Stimulated activated CD4-positive, alpha-beta T cell treated with anti-CD3 and anti-CD28 coated beads, Interleukin-1b, Interleukin-23, amount 100 ng/mL, for 1 hour (primary cell): ENCODE data around the gene ALB.
"Not testable (repeated sequence)": the region's sequence is repeated elsewhere in the genome, so short reads cannot be mapped to it uniquely, and the experiment has no call there.

Source experiments
- DNase-seq, 2 donors: peaks; one replicate each; pipeline ENCODE4 v3.0.0-alpha.2; 2020; ENCODE audit warnings: low read depth in 2 of 2

Gene ALB

DNA sequence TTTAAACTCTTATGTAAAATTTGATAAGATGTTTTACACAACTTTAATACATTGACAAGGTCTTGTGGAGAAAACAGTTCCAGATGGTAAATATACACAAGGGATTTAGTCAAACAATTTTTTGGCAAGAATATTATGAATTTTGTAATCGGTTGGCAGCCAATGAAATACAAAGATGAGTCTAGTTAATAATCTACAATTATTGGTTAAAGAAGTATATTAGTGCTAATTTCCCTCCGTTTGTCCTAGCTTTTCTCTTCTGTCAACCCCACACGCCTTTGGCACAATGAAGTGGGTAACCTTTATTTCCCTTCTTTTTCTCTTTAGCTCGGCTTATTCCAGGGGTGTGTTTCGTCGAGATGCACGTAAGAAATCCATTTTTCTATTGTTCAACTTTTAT, at the start of gene ALB:
Gene ALB (plus strand): TSS at position 246 of the 400 bp plus-strand sequence. CDS start 41 bp downstream, at position 287.
- DNase-seq = no peak

DNA sequence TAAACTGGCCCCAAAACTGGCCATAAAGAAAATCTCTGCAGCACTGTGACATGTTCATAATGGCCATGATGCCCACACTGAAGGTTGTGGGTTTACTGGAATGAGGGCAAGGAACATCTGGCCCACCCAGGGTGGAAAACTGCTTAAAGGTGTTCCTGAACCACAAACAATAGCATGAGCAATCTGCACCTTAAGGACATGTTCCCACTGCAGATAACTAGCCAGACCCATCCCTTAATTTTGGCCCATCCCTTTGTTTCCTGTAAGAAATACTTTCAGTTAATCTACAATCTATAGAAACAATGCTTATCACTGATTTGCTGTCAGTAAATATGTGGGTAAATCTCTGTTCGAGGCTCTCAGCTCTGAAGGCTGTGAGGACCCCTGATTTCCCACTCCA, 46.9 kb upstream of the ALB start:
- not testable (repeated sequence) for DNase-seq

DNA sequence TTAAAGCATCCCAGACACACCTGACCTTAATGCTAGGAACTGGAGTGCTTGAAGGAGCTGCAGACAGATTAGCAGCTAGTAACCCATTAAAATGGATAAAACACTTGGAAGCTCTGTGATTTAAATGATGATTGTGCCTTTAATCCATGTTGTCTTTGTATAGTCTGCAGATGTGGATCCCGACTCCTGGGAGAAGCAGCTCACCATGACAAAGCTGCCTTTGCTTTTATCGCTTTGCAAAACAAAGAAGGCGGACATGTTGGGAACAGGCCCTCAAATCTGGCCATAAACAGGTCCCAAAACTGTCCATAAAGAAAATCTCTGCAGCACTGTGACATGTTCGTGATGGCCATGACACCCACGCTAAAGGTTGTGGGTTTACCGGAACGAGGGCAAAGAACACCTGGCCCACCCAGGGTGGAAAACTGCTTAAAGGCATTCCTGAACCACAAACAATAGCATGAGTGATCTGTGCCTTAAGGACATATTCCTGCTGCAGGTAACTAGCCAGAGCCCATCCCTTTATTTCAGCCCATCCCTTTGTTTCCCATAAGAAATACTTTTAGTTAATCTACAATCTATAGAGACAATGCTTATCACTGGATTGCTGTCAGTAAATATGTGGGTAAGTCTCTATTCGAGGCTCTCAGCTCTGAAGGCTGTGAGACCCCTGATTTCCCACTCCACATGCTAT, 34.4 kb upstream of the ALB start:
- not testable (repeated sequence) for DNase-seq

DNA sequence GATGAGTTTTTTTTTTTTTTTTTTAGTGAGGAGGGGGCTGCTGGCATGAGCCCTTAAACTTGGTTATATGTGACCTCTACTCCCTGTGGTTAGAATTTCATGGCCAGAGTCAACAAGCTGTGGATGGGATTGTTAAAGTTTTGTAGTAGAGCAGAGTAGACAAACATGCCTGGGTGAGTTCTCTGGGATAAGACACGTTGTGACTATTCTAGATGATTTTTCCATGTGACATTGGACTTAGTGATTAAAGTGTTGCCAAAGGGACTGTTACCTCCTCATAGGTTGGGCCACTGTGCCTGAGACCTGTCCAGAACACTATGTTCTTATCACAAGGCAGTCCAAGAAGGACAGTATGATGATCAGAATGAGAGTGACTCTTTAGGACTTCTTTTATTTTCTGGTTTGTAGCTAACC, 28.8 kb upstream of the ALB start:
- no peak for DNase-seq

DNA sequence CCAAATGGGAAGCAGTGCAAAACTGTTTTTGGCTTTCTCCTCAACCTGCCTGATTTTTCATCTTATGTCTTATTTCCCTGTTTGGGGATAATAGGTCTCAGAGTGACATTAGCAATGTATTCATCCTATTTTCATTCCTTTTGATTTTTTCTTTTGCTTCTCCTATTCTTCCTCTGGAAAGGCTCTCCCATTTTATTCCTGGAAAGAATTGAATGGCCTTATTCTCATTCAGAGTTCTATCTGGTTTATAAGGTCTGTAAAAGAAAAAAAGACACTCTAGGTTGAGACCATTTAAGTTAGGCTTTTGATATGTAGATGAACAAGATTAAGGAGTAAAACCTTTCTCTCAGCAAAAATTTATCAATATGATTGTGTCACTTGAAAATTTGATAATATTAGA, 27.8 kb upstream of the ALB start:
- no peak for DNase-seq

DNA sequence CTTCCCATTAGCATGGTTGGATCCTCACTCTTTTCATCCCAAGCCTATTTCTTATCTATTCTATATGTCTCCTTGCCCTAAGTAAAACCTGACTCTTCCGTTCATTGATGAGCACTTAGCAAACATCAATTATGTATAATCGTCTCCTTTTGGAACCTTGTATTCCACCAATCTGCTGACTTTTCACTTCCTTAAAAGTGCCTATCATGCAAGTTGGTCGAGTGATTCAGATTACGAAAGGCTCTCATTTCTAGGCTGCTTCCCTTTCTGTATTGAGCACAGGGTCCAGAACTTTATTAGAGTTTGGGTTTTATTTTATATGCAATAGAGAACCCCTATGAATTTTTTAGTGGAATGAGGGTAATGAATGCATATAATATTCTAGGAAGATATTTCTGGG, 27.1 kb upstream of the ALB start:
- DNase-seq = no peak

DNA sequence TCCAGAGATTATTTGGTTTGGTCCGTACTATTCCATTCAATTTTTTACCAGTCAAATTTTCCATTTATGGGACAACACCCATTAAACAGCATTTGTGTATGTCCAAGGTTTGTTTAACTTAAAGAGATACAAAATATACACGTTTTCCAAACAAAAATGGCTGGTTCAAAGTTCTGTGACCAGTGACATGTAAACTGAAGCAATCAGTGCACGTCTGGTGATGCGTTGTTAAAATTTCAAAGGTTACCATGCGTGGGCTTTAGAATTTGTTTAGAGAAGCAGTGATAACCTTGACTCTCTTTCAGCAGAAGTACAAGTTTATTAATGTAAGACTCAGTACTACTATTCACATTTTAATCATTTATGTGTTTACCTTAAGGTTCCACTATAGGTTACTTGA, 25.2 kb upstream of the ALB start:
- DNase-seq = no peak

DNA sequence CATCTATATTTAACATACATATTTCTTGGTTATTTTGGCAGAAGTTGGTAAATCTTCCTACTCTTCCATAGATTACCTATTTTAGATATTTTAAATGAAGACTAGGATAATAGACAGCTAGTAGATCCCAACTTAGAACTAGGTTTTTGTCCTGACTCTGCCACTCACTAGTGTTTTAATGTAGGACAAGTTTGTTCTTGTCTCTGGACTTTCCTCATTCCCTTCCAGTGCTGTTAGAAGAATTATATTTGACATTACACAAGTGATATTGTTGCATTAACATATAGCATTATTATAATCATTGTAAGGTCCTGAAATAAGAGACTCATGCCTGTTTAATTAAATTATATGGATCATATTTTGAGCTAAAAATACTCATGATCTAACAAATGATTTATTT, 24.1 kb upstream of the ALB start:
- DNase-seq = no peak

DNA sequence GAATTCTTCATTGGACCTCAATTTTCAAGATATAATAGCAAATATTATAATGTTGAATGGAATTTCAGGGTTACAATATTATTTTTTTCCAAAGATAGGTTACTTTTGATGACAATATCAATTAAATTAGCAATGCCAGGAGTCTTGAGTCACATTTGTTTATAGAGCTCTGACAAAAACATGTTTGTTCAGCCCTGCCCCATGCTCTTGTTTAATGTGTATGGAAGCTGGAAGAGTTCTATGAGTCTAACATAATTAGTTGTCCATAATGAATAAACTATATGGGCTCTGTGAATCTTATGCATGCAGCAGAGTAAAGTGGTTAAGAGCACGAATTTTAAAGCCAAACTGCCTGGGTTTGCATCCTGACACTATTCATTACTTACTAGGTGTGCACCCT, 22.9 kb upstream of the ALB start:
- DNase-seq = no peak

DNA sequence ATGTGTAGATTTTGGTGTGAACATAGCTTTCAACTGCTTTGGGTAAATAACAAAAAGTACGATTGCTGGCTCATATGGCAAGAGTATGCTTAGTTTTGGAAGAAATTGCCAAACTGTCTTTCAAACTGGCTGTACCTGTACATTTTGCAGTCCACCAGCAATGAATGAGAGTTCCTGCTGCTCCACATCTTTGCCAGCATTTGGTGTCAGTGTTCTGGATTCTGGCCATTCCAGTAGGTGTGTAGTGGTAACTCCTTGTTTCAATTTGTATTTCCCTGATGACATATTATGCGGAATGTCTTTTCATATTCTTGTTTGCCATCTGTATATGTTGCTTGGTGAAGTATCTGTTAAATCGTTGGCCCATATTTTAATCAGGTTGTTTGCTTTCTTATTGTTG, 20.6 kb upstream of the ALB start:
- DNase-seq = no peak

DNA sequence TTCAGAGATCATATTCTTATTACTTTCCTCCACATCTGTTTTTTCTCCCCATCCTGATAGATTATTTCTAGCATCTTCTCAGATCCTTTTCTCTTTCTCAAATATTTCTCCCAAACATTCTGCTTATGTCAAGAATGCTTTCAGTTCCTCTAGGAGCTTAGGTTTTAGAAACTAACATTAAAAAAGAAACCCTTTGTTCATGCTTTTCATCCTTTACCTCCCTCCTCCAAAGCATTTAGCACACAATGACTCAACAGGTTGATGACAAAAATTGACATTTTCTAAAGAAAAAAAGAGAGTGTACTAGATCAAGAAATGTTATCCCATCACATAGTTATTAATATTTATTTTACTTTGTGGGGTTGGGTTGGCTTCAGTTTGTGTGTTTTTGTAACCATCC, 16.5 kb upstream of the ALB start:
- DNase-seq = no peak

DNA sequence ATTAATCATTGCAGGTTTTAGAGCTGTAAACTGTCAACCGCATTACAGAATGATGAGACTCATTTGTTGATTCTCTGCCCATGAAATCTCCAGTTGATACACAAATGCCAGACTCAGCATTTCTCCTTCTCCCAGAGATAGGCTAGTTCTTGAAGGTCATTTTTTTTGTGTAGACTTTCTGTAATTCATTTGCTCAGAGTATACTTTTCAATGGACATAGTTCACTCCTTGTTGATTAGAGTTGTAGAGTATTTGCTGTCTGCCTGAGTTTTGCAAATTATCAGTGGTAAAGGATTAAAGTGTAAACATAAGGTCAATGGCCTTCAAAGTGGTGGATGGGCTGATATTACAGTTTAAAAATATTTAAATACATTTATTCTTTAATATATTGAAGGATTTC, 15.2 kb upstream of the ALB start:
- DNase-seq = no peak

DNA sequence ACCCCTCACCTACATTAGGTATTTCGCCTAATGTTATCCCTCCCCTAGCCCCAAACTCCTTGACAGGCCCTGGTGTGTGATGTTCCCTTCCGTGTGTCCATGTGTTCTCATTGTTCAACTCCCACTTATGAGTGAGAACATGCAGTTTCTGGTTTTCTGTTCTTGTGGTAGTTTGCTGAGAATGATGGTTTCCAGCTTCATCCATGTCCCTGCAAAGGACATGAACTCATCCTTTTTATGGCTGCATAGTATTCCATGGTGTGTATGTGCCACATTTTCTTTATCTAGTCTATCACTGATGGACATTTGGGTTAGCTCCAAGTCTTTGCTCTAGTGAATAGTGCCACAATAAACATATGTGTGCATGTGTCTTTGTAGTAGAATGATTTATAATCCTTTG, 14.4 kb upstream of the ALB start:
- DNase-seq = not testable (repeated sequence)

DNA sequence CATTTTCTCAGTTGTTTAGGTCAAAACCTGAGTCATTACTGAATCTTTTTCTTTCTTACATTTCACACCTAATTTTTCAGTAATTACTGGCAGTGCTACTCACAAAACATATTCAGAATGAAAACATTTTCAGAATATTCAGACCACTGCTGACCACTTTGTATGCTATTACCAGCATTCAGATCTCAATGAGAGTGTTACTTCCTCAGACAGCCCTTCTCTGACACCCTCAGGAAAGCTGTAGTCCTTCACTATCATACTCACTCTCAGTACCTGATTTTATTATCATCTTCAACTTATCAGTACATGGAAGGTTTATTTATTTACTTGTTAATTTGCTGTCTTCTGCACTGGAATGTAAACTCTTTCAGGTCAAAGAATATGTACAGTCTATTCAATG, 12.3 kb upstream of the ALB start:
- no peak for DNase-seq

DNA sequence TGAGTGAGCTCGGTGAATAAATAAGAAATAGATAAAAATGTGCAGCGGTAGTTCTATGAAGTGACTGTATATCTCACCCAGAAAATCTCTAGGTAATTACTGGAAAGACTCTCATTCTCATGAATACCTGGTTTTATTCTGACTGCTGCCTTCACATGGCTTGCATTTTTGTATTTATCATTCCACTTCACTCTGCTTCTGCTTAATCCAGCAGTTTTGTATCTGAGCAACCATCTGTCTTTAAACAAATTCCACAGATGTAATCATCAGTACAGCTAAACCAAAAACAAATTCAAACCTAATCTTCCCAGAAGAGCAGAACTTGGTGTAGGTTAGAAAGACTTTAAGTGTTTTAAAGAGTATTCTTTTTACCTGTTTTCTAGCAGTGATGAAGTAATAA, 11.2 kb upstream of the ALB start:
- no peak for DNase-seq

DNA sequence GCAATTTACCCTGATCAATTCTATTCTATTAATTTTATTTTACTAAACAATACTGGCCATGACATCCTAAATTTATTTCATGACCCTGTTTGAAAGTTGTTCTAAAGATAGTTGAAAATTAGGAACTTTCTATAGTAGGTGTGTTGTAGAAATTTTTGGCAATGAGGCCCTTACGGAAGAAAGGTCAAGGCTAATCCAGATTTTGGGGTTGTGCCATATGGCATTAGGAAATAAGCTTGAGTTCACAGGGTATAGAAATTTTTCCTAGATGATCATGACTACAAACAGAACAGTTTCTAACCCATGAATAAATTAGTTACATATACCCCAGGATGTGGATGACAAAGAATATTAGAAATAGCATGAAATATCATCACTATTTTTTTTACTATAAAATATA, 7.8 kb upstream of the ALB start:
- no peak for DNase-seq

DNA sequence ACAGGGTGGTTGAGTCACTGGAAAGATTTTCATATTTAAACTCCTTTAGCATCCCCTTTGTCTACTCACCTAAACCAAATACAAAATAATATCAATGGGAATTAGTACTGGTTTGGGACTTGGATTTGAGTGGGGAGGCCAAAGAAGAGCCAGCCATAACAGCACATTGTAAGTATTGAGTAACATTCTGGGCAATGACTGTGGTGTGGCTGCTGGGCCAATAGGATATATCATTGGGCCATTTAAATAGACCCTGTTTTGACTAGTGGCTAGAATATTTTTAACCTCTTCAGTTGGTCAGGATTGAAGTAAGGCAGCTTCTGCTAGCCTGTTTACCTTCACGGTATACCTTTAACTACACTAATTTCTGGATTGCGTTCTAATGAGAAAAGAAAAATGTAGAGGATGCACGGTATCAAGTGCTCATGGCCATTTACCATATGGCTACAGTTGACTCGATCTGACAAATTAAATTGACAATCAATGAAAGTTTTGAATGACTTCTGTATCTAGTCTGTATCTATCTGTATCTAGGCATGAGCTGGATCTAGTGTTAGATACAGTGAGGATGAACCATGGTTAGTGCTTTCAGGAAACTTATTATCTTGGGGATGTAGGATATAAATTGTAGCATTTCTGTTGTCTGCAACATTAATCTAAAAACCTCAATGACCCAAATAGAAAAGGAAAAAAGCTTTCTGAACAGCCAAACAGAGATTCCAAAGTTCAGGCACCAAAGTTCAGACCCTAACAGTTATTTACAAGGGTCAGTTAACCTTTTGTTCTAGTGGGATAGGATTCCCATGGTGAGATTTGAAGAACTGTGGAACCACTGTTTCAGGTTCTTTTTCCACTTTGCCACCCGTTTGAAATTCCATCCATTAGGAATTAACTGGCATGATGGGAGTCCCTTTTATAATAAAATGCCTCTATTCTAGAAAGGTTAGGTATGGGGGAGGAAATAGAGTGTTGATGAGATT, 6.8 kb upstream of the ALB start:
- DNase-seq = no peak

DNA sequence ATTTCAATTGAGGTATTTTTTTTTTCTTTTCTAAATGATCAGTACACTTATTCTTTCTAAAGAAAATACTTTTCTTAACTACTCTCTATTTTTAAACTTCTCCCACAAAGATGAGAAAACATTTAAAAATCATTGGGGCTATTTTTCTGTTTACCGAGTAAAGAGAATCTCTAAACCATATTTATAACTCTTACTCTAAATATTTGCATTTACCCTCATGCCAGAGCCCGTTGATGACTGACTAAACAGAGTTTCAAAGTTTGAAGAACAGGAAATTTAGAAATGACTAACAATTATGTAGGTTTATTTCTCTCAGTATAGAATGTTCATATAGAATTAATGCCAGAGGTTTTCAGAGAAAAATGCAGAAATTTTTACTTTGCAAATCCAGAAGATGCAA, 2.7 kb upstream of the ALB start:
- no peak for DNase-seq

DNA sequence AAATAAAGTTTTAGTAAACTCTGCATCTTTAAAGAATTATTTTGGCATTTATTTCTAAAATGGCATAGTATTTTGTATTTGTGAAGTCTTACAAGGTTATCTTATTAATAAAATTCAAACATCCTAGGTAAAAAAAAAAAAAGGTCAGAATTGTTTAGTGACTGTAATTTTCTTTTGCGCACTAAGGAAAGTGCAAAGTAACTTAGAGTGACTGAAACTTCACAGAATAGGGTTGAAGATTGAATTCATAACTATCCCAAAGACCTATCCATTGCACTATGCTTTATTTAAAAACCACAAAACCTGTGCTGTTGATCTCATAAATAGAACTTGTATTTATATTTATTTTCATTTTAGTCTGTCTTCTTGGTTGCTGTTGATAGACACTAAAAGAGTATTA, 370 bp downstream of the ALB start:
- DNase-seq = no peak

DNA sequence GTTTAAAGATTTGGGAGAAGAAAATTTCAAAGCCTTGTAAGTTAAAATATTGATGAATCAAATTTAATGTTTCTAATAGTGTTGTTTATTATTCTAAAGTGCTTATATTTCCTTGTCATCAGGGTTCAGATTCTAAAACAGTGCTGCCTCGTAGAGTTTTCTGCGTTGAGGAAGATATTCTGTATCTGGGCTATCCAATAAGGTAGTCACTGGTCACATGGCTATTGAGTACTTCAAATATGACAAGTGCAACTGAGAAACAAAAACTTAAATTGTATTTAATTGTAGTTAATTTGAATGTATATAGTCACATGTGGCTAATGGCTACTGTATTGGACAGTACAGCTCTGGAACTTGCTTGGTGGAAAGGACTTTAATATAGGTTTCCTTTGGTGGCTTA, 1.1 kb downstream of the ALB start:
- DNase-seq = no peak

DNA sequence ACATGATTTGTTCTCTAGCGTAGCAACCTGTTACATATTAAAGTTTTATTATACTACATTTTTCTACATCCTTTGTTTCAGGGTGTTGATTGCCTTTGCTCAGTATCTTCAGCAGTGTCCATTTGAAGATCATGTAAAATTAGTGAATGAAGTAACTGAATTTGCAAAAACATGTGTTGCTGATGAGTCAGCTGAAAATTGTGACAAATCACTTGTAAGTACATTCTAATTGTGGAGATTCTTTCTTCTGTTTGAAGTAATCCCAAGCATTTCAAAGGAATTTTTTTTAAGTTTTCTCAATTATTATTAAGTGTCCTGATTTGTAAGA, 2.4 kb downstream of the ALB start:
- no peak for DNase-seq

DNA sequence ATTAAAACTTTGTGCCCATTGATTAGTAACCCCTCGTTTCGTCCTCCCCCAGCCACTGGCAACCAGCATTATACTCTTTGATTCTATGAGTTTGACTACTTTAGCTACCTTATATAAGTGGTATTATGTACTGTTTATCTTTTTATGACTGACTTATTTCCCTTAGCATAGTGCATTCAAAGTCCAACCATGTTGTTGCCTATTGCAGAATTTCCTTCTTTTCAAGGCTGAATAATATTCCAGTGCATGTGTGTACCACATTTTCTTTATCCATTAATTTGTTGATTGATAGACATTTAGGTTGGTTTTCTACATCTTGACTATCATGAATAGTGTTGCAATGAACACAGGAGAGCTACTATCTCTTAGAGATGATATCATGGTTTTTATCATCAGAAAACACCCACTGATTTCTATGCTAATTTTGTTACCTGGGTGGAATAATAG, 3.2 kb downstream of the ALB start:
- DNase-seq = no peak

DNA sequence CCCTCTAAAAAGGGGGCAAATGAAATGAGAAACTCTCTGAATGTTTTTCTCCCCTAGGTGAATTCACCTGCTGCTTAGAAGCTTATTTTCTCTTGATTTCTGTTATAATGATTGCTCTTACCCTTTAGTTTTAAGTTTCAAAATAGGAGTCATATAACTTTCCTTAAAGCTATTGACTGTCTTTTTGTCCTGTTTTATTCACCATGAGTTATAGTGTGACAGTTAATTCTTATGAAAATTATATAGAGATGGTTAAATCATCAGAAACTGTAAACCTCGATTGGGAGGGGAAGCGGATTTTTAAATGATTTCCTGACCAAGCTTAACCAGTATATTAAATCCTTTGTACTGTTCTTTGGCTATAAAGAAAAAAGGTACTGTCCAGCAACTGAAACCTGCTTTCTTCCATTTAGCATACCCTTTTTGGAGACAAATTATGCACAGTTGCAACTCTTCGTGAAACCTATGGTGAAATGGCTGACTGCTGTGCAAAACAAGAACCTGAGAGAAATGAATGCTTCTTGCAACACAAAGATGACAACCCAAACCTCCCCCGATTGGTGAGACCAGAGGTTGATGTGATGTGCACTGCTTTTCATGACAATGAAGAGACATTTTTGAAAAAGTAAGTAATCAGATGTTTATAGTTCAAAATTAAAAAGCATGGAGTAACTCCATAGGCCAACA, 4.2 kb downstream of the ALB start:
- no peak for DNase-seq
